Nucleus accumbens (tissue), 56 donors: ENCODE measurements around the gene FSCN2.

Experiments
- DNase-seq, 56 donors: peaks; one replicate each; lab custom pipeline; 2025; lab: John Stamatoyannopoulos, UW

FSCN2 gene

GRCh38 chr17:81511804-81512561 is 16.2 kb upstream of the FSCN2 start:
- DNase-seq, result peak in 4 of 56 donors; percentile 18 to 53 (median 44)

- peak; percentile 29 to 94 (median 86) for DNase-seq
Observed at GRCh38 chr17:81512562-81513371, 15.4 kb upstream of the FSCN2 start, which contains the start of gene ACTG1. Gene ACTG1 (minus strand): TSS chr17:81512799. CDS start chr17:81512354, 445 bp downstream.

GRCh38 chr17:81513372-81513752 is 14.8 kb upstream of the FSCN2 start:
- peak in 40 of 56 donors; percentile 17 to 77 (median 57) for DNase-seq

GRCh38 chr17:81513753-81514488 is 14.3 kb upstream of the FSCN2 start:
- DNase-seq, result peak in 29 of 56 donors; percentile 37 to 75 (median 63)

- no peak for DNase-seq
Observed at GRCh38 chr17:81514489-81514738, 13.8 kb upstream of the FSCN2 start.

- peak in 22 of 56 donors; percentile 14 to 87 (median 42) for DNase-seq
Observed at GRCh38 chr17:81514739-81515529, 13.2 kb upstream of the FSCN2 start.

GRCh38 chr17:81515530-81516041 is 12.6 kb upstream of the FSCN2 start:
- DNase-seq, result no peak

- no peak for DNase-seq
Observed at GRCh38 chr17:81516439-81516838, 11.7 kb upstream of the FSCN2 start.

- no peak for DNase-seq
Observed at GRCh38 chr17:81517009-81517338, 11.2 kb upstream of the FSCN2 start.

- DNase-seq, result no peak
Observed at GRCh38 chr17:81517339-81518112, 10.7 kb upstream of the FSCN2 start.

- no peak for DNase-seq
Observed at GRCh38 chr17:81518113-81518784, 9.9 kb upstream of the FSCN2 start.

GRCh38 chr17:81518785-81519283 is 9.3 kb upstream of the FSCN2 start:
- no peak for DNase-seq

GRCh38 chr17:81519284-81520020 is 8.7 kb upstream of the FSCN2 start:
- peak in 1 of 56 donors; percentile 35 for DNase-seq

- no peak for DNase-seq
Observed at GRCh38 chr17:81520021-81520901, 7.9 kb upstream of the FSCN2 start.

- no peak for DNase-seq
Observed at GRCh38 chr17:81522491-81523401, 5.4 kb upstream of the FSCN2 start.
